Measurements from ENCODE around the gene CAPN8.

DNA sequence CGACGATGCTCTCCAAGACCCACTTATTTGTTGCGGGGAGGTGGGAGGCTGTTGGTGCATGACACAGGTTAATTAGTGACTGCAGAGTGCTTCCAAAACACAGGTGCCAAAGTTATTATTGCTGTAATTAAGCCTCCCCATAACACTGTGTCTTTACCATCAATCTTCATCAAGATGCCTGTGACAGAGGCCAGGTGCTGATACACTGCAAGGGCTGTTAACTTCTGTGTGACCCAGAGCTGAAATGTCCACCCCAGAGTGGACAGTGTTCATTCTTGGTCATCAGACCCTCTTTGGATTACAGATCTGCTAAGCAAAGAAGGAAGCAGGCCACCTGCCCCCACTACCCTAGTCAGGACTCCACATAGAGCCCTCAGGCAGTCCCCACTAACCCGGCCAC, 55.5 kb downstream of the CAPN8 start:
- TF ChIP-seq EZH2 (IDR thresholded peaks at IDR 0.05; ENCODE audit: insufficient read depth, low read length): no peak
- TF ChIP-seq CTCF (IDR thresholded peaks at IDR 0.05; ENCODE audit: insufficient read depth, low read depth, low read length): no peak
